Glutamatergic neuron (in vitro differentiated cells): Measurements from ENCODE around the gene CLSTN1. TPM values are rescaled to one million over a fixed set of nuclear protein-coding genes. Genes with fewer than 3 reads are reported as not detected.
"Not testable (repeated sequence)": the region's sequence is repeated elsewhere in the genome, so short reads cannot be mapped to it uniquely, and the experiment has no call there.

Experiments used
- DNase-seq: peaks from one replicate; pipeline ENCODE4 v3.0.0; 2022
- H3K27ac Mint-ChIP-seq: one replicate; pipeline ENCODE4 v1.8.0; 2020; ENCODE audit warnings: mild to moderate bottlenecking, mixed read lengths, inconsistent platforms; ENCODE audit not compliant: unreplicated experiment
- H3K27me3 Mint-ChIP-seq: one replicate; pipeline ENCODE4 v1.8.0; 2020; ENCODE audit warnings: mild to moderate bottlenecking, moderate library complexity, mixed read lengths, inconsistent platforms; ENCODE audit not compliant: unreplicated experiment
- H3K36me3 Mint-ChIP-seq: one replicate; pipeline ENCODE4 v1.8.0; 2020; ENCODE audit warnings: mild to moderate bottlenecking, mixed read lengths, inconsistent platforms; ENCODE audit not compliant: unreplicated experiment
- H3K4me1 Mint-ChIP-seq: one replicate; pipeline ENCODE4 v1.8.0; 2020; ENCODE audit warnings: mild to moderate bottlenecking, low read depth, mixed read lengths, inconsistent platforms; ENCODE audit not compliant: unreplicated experiment
- H3K4me3 Mint-ChIP-seq: one replicate; pipeline ENCODE4 v1.8.0; 2020; ENCODE audit warnings: mild to moderate bottlenecking, mixed read lengths, inconsistent platforms; ENCODE audit not compliant: unreplicated experiment
- H3K9me3 Mint-ChIP-seq: one replicate; pipeline ENCODE4 v1.8.0; 2020; ENCODE audit warnings: mild to moderate bottlenecking, moderate library complexity, mixed read lengths, inconsistent platforms; ENCODE audit not compliant: unreplicated experiment
- total RNA-seq: library from RNA; stranded (reverse); fragmentation: NEBNext Ultra II Directional; extraction: Animal tissue kit (Norgen Biotek cat#: 25700); gene quantifications from one replicate; pipeline ENCODE4 v1.2.1, GENCODE V29; 2021; ENCODE audit not compliant: unreplicated experiment
- TF ChIP-seq, protein P1 (sequence below): fragments of 200-600 bp; sonication (generic); IDR thresholded peaks from one replicate; pipeline ENCODE4 v1.5.0; 2021; ENCODE audit not compliant: partially characterized antibody, unreplicated experiment

CLSTN1 gene
- total RNA-seq, 1 donor from 2014 or later, result 139 TPM

DNA sequence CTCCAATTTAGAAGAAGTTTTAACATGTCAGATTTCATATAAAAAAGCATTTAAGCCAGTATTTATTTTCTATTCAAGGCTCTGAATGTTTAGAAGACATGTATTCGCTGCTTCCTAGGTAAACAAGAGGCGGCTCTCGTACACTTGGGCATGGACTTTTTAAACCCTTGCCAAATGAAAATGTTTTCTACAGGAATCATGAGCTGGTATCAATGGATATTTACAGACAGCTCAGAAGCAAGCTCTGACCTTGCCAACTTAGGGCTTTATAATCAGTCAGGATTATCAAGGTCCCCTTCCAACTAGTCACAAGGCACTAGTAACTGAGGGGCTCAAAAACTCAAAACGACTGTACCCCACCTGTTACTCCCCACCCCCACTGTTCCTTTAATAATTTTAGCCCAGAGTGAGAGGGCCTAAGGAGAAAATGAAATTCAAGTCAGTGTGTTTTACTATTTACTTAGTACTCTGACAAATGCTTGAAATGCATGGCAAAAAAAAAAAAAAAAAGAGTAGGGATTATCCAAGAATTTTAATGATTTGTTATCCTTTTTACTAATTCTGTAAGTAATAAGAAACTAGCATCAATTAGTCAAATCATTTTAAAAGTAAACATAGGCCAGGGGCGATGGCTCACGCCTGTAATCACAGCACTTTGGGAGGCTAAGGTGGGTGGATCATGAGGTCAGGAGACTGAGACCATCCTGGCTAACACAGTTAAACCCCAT, 12.4 kb downstream of the CLSTN1 start:
- H3K27ac Mint-ChIP-seq, result no peak overlapping the region
- no peaks in the 10 kb centered on the region for H3K36me3 Mint-ChIP-seq
- TF ChIP-seq, protein P1, sequence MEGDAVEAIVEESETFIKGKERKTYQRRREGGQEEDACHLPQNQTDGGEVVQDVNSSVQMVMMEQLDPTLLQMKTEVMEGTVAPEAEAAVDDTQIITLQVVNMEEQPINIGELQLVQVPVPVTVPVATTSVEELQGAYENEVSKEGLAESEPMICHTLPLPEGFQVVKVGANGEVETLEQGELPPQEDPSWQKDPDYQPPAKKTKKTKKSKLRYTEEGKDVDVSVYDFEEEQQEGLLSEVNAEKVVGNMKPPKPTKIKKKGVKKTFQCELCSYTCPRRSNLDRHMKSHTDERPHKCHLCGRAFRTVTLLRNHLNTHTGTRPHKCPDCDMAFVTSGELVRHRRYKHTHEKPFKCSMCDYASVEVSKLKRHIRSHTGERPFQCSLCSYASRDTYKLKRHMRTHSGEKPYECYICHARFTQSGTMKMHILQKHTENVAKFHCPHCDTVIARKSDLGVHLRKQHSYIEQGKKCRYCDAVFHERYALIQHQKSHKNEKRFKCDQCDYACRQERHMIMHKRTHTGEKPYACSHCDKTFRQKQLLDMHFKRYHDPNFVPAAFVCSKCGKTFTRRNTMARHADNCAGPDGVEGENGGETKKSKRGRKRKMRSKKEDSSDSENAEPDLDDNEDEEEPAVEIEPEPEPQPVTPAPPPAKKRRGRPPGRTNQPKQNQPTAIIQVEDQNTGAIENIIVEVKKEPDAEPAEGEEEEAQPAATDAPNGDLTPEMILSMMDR, result no peak
- DNase-seq, result no peak
- H3K9me3 Mint-ChIP-seq, result no peaks in the 10 kb centered on the region
- H3K4me3 Mint-ChIP-seq, result no peak overlapping the region
- peaks cover 23% of the 10 kb centered on the region for H3K4me1 Mint-ChIP-seq
- peaks cover 2% of the 10 kb centered on the region for H3K27me3 Mint-ChIP-seq

- TF ChIP-seq, protein P1, result no peak
- no peaks in the 10 kb centered on the region for H3K36me3 Mint-ChIP-seq
- peak overlapping the region; percentile 25 for H3K27ac Mint-ChIP-seq
- H3K9me3 Mint-ChIP-seq, result no peaks in the 10 kb centered on the region
- DNase-seq, result peak; percentile 30
- H3K4me1 Mint-ChIP-seq, result peaks cover 20% of the 10 kb centered on the region
- H3K27me3 Mint-ChIP-seq, result peaks cover 2% of the 10 kb centered on the region
- no peak overlapping the region for H3K4me3 Mint-ChIP-seq
These were observed 14.7 kb downstream of the CLSTN1 start for GRCh38 chr1:9809100-9809510.

- H3K36me3 Mint-ChIP-seq, result no peaks in the 10 kb centered on the region
- no peaks in the 10 kb centered on the region for H3K9me3 Mint-ChIP-seq
- no peak overlapping the region for H3K4me3 Mint-ChIP-seq
- H3K27ac Mint-ChIP-seq, result peak overlapping the region; percentile 25
- no peak for DNase-seq
- TF ChIP-seq, protein P1, result no peak
- H3K27me3 Mint-ChIP-seq, result peaks cover 2% of the 10 kb centered on the region
- H3K4me1 Mint-ChIP-seq, result peaks cover 20% of the 10 kb centered on the region
These were observed 15.3 kb downstream of the CLSTN1 start for GRCh38 chr1:9808459-9808858.

DNA sequence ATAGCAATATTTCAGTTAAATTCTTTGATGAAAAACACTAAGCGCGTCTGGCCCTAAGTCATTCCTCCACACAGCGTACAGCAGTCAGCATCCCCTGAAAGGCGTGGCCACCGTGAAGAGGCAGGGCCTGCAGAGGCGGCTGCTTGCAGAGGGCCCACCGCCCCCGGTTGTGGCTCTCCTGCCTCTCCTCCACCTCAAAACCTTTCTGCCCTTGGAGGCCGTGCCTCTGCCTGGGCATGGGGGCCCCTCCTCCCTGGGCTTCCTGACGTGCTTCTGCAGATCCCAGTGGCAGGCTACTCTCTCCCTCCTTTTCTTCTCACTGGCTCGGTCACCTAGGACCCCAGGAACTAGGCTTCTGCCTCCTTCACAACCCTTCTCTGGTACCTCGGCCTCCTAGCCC, 16.2 kb downstream of the CLSTN1 start:
- TF ChIP-seq, protein P1, result no peak
- Mint-ChIP-seq H3K36me3 (no peaks in the 10 kb centered on the region), H3K27ac (peak overlapping the region; percentile 20), H3K27me3 (peaks cover 2% of the 10 kb centered on the region), H3K9me3 (peaks cover 3% of the 10 kb centered on the region), H3K4me3 (peak overlapping the region; percentile 50), H3K4me1 (peaks cover 22% of the 10 kb centered on the region)
- no peak for DNase-seq

GRCh38 chr1:9805972-9806371, 17.8 kb downstream of the CLSTN1 start:
- not testable (repeated sequence) for DNase-seq, H3K36me3 Mint-ChIP-seq, H3K27me3 Mint-ChIP-seq, H3K9me3 Mint-ChIP-seq, H3K27ac Mint-ChIP-seq, H3K4me3 Mint-ChIP-seq
- H3K4me1 Mint-ChIP-seq, result peaks cover 20% of the 10 kb centered on the region
